HG02571 (cell line): ENCODE measurements around the gene C22orf31.
"Not testable (repeated sequence)": the region's sequence is repeated elsewhere in the genome, so short reads cannot be mapped to it uniquely, and the experiment has no call there.

Experiments
- ATAC-seq: cut with Tn5 transposase; IDR thresholded peaks from one replicate; pipeline ENCODE4 v1.9.1; 2021; ENCODE audit warnings: mild to moderate bottlenecking, moderate library complexity; ENCODE audit not compliant: unreplicated experiment

C22orf31 gene

GRCh38 chr22:29056472-29056871 lies 5.2 kb downstream of the C22orf31 start:
- no peak for ATAC-seq

GRCh38 chr22:29055192-29055830 lies 6.3 kb downstream of the C22orf31 start:
- ATAC-seq = no peak

GRCh38 chr22:29054251-29054767 lies 7.3 kb downstream of the C22orf31 start:
- ATAC-seq = no peak

GRCh38 chr22:29053048-29053702 lies 8.5 kb downstream of the C22orf31 start:
- ATAC-seq = no peak

- ATAC-seq = no peak
Measured at GRCh38 chr22:29050457-29050856, 11.2 kb downstream of the C22orf31 start.

GRCh38 chr22:29049655-29050263 lies 11.9 kb downstream of the C22orf31 start:
- ATAC-seq = no peak

GRCh38 chr22:29048822-29049654 lies 12.6 kb downstream of the C22orf31 start:
- ATAC-seq = no peak

- ATAC-seq = no peak
Measured at GRCh38 chr22:29044657-29045176, 16.9 kb downstream of the C22orf31 start.

GRCh38 chr22:29043906-29044575 lies 17.6 kb downstream of the C22orf31 start:
- ATAC-seq = no peak

- ATAC-seq = no peak
Measured at GRCh38 chr22:29041408-29041807, 20.2 kb downstream of the C22orf31 start.

- ATAC-seq = no peak
Measured at GRCh38 chr22:29040385-29041275, 21.0 kb downstream of the C22orf31 start.

GRCh38 chr22:29039684-29040083 lies 21.9 kb downstream of the C22orf31 start:
- ATAC-seq = not testable (repeated sequence)

- no peak for ATAC-seq
Measured at GRCh38 chr22:29039148-29039547, 22.5 kb downstream of the C22orf31 start.

GRCh38 chr22:29037340-29037932 lies 24.2 kb downstream of the C22orf31 start:
- no peak for ATAC-seq

GRCh38 chr22:29032584-29032983 lies 29.0 kb downstream of the C22orf31 start:
- no peak for ATAC-seq

GRCh38 chr22:29032014-29032475 lies 29.6 kb downstream of the C22orf31 start:
- no peak for ATAC-seq

- no peak for ATAC-seq
Measured at GRCh38 chr22:29031227-29032011, 30.2 kb downstream of the C22orf31 start.

GRCh38 chr22:29030618-29031226 lies 30.9 kb downstream of the C22orf31 start:
- no peak for ATAC-seq
